Cardiac muscle cell (in vitro differentiated cells and primary cell): ENCODE results near the gene CDK14. TPM values are rescaled to one million over a fixed set of nuclear protein-coding genes. Genes with fewer than 3 reads are reported as not detected.

Source experiments
- DNase-seq, 2 donors: peaks; one replicate each; pipeline versions ENCODE4 v3.0.0 to v3.0.0-alpha.2; 2010 to 2017; ENCODE audit warnings: low read depth in 1 of 2, low spot score in 1 of 2
- H3K27ac ChIP-seq: fragments of 200-600 bp; sonication (generic); 2 replicates; pipeline ENCODE4 v1.5.1; 2016
- H3K27me3 ChIP-seq: fragments of 200-600 bp; sonication (generic); 2 replicates; pipeline ENCODE4 v1.6.0; 2016; ENCODE audit warnings: control low read depth
- H3K36me3 ChIP-seq: fragments of 200-600 bp; sonication (generic); 2 replicates; pipeline ENCODE4 v1.5.1; 2016; ENCODE audit warnings: control low read depth
- H3K4me1 ChIP-seq: fragments of 200-600 bp; sonication (generic); 2 replicates; pipeline ENCODE4 v1.8.1; 2017; ENCODE audit warnings: low read depth, mild to moderate bottlenecking, mixed run types
- H3K4me3 ChIP-seq: fragments of 200-600 bp; sonication (generic); 2 replicates; pipeline ENCODE4 v1.5.1; 2016; ENCODE audit warnings: mild to moderate bottlenecking
- H3K9me3 ChIP-seq: fragments of 200-600 bp; sonication (generic); 2 replicates; pipeline ENCODE4 v1.5.1; 2017; ENCODE audit warnings: low read depth, mild to moderate bottlenecking, control low read depth
- polyA plus RNA-seq: library from polyadenylated mRNA; unstranded; fragments of >200 nt; fragmentation: Nextera tagmentation; extraction: Ambion mirVana; gene quantifications from 2 replicates; pipeline ENCODE4 v1.2.1, GENCODE V29; 2016
- total RNA-seq: library from RNA; depleted of rRNA; stranded (reverse); fragments of >200 nt; gene quantifications from 2 replicates; pipeline ENCODE4 v1.2.3, GENCODE V29; 2016
- TF ChIP-seq, protein P1 (sequence below): IDR thresholded peaks from 2 replicates; pipeline ENCODE4 v1.5.1; 2012; ENCODE audit warnings: low read depth, mild to moderate bottlenecking, low read length

The CDK14 gene
- total and polyA plus RNA-seq, 2 experiments from 2014 or later, result 22.5 to 23.1 TPM

GRCh38 chr7:90706072-90706716, 110.1 kb downstream of the CDK14 start:
- H3K4me1 ChIP-seq, result peaks cover 37% of the 10 kb centered on the region
- TF ChIP-seq, protein P1, sequence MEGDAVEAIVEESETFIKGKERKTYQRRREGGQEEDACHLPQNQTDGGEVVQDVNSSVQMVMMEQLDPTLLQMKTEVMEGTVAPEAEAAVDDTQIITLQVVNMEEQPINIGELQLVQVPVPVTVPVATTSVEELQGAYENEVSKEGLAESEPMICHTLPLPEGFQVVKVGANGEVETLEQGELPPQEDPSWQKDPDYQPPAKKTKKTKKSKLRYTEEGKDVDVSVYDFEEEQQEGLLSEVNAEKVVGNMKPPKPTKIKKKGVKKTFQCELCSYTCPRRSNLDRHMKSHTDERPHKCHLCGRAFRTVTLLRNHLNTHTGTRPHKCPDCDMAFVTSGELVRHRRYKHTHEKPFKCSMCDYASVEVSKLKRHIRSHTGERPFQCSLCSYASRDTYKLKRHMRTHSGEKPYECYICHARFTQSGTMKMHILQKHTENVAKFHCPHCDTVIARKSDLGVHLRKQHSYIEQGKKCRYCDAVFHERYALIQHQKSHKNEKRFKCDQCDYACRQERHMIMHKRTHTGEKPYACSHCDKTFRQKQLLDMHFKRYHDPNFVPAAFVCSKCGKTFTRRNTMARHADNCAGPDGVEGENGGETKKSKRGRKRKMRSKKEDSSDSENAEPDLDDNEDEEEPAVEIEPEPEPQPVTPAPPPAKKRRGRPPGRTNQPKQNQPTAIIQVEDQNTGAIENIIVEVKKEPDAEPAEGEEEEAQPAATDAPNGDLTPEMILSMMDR, result no peak
- no peak overlapping the region for H3K27ac ChIP-seq
- no peaks in the 10 kb centered on the region for H3K27me3 ChIP-seq
- H3K9me3 ChIP-seq, result no peaks in the 10 kb centered on the region
- H3K36me3 ChIP-seq, result no peaks in the 10 kb centered on the region
- H3K4me3 ChIP-seq, result no peak overlapping the region
- DNase-seq, result no peak

DNA sequence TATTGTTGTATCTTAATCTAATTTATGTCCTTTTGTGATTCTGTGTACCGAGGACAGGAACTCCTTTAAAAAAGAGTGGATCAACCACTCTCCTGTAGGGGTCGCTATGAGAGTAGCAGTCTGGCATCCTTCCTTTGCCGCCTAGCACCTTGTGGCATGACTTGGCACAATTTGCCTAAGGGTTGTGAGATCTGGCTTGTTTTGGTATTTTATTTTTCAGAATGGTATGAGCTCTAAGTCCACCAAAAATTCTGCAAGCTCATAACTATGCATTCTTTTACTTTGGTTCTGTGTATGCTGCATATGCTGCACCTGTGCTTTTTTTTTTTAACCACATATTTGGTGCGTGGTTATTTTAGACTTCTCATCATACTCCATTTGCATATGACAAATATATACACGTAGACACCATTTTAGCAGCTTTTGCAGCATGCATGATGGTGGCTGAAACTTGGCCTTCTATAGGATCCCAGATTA, 112.8 kb downstream of the CDK14 start:
- H3K4me3 ChIP-seq, result no peak overlapping the region
- H3K36me3 ChIP-seq, result no peaks in the 10 kb centered on the region
- peaks cover 42% of the 10 kb centered on the region for H3K4me1 ChIP-seq
- H3K27me3 ChIP-seq, result no peaks in the 10 kb centered on the region
- H3K27ac ChIP-seq, result no peak overlapping the region
- H3K9me3 ChIP-seq, result no peaks in the 10 kb centered on the region
- TF ChIP-seq, protein P1, result peak; percentile 61
- DNase-seq, result peak; percentile 41 to 69

DNA sequence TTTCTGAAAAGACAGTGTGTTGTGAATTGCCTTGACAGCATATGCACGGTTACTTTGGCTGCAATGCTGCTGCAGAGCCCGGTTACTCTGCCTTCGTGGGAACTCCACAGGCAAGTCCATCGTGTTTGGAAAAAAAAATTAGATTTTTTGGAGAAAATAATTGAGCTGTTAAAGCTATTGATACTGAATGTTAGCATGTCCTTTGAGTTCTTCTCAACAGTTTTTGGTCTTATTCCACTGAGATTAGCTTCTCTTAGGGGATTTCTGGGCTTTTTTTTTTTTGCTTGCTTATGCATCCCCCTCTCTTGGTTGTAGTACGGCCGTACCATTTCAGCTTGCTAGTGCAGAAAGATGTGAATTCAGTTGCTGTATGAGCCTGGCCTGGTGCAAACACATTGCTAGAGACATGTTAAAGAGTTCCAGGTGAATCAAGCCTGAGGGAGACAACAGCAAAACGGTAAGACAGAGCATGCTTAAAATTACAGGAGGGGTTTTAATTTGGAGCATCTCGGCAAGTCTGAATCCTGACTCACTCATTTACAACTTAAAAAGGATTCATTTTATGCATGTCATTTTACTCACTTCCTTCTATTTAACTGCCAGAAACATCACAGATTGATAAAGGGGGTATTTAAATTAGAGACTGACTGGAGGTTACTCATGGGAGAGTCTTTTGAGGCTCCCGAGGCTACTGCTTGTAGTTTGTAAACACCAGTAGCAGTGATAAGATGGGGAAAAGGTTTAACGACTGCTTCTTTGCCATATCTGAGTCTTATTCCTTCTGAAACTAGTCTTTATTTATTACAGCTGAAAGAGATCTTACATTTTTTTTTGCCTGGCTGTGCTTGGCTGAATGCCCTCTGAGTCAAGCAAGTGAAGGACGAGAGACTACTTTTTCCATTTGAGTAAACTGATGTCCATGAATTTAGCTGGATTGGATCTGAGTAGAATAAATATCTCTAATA, 113.7 kb downstream of the CDK14 start:
- Histone ChIP-seq H3K27me3 (no peaks in the 10 kb centered on the region), H3K36me3 (no peaks in the 10 kb centered on the region), H3K9me3 (no peaks in the 10 kb centered on the region), H3K4me1 (peaks cover 51% of the 10 kb centered on the region), H3K4me3 (no peak overlapping the region), H3K27ac (no peak overlapping the region)
- TF ChIP-seq, protein P1, result no peak
- DNase-seq, result peak in 1 of 2 donors; percentile 67

DNA sequence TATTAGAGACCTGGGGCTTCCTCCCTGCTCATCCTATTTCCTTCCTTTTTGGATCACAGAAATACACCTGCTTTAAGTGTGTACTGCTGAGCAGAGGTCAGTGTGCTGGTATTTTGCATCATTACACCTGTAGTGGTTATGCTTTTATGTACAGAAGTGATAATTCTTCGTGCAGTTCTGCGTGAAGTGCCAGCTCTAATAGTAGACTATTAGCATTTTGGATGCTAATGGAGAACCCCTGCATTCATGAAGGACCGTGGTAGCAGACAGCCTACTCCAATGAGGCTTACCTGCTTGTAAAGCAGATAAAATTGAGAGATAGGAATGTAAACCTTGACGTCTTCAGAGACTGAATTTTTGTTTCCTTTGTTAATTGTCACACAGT, 114.3 kb downstream of the CDK14 start:
- DNase-seq, result no peak
- Histone ChIP-seq H3K27me3 (no peaks in the 10 kb centered on the region), H3K36me3 (no peaks in the 10 kb centered on the region), H3K4me3 (no peak overlapping the region), H3K9me3 (no peaks in the 10 kb centered on the region), H3K27ac (no peak overlapping the region), H3K4me1 (peaks cover 52% of the 10 kb centered on the region)
- TF ChIP-seq, protein P1, result no peak

DNA sequence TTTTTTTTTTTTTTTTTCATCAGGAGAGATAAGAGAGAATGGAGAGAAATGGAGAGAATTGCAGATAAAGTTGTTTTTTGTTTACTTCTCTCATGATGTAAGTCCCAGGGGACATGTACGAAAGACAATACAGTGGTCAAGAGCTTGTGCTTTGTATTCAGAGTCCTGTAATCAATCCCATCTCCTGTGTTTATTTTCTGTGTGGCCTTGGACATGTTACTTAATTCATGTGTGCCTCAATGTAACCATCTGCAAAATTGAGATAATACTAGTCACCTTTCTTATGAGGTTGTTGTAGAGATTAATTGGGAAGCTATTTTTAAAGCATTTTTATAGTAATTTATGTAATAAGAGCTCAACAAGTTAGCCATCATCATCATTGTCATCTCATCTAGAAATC, 117.5 kb downstream of the CDK14 start:
- DNase-seq, result peak in 1 of 2 donors; percentile 7
- peaks cover 63% of the 10 kb centered on the region for H3K4me1 ChIP-seq
- H3K9me3 ChIP-seq, result no peaks in the 10 kb centered on the region
- H3K36me3 ChIP-seq, result no peaks in the 10 kb centered on the region
- no peaks in the 10 kb centered on the region for H3K27me3 ChIP-seq
- TF ChIP-seq, protein P1, result no peak
- peak overlapping the region; percentile 93 for H3K27ac ChIP-seq
- H3K4me3 ChIP-seq, result no peak overlapping the region
